Tibial nerve (tissue), 4 donors: Measurements from ENCODE around the gene ALX4. TPM values are rescaled to one million over a fixed set of nuclear protein-coding genes. Genes with fewer than 3 reads are reported as not detected.

Source experiments
- DNase-seq, 2 donors: peaks; one replicate each; pipeline ENCODE4 v3.0.0-alpha.2; 2019; ENCODE audit warnings: low spot score in 2 of 2
- H3K27ac ChIP-seq, 4 donors: fragments of 200-600 bp; sonication (generic) in 3 of 4; one replicate each; pipeline ENCODE4 v1.5.1; 2017 to 2019; ENCODE audit warnings: mild to moderate bottlenecking in 1 of 4
- H3K27me3 ChIP-seq, 2 donors: fragments of 200-600 bp; sonication (generic) in 1 of 2; one replicate each; pipeline versions ENCODE4 v1.5.1 to v1.6.0; 2017 to 2019
- H3K36me3 ChIP-seq, 3 donors: fragments of 200-600 bp; sonication (generic); one replicate each; pipeline ENCODE4 v1.5.1; 2018 to 2019
- H3K4me1 ChIP-seq, 4 donors: fragments of 200-600 bp; sonication (generic) in 3 of 4; one replicate each; pipeline ENCODE4 v1.5.1; 2017 to 2019
- H3K4me3 ChIP-seq, 4 donors: fragments of 200-600 bp; sonication (generic) in 3 of 4; one replicate each; pipeline ENCODE4 v1.5.1; 2017 to 2019; ENCODE audit warnings: mild to moderate bottlenecking in 1 of 4, moderate library complexity in 1 of 4
- H3K9me3 ChIP-seq, 4 donors: fragments of 200-600 bp; sonication (generic) in 3 of 4; one replicate each; pipeline ENCODE4 v1.5.1; 2017 to 2019
- EP300 ChIP-seq, 2 donors: sonication (generic); formaldehyde crosslinking; IDR thresholded peaks; one replicate each; pipeline ENCODE4 v1.6.1; 2017; ENCODE audit warnings: antibody characterized with exemption in 2 of 2, mild to moderate bottlenecking in 1 of 2
- POLR2A ChIP-seq, 2 donors: fragments of 450-650 bp; IDR thresholded peaks; one replicate each; pipeline ENCODE4 v1.6.1; 2017; ENCODE audit warnings: antibody characterized with exemption in 2 of 2, mild to moderate bottlenecking in 2 of 2, moderate library complexity in 2 of 2
- WGBS, 2 donors: methylation state at CpG; one replicate each; pipeline ENCODE4 v1.1.5; 2018; 5-methylcytosine and 5-hydroxymethylcytosine counted together
- total RNA-seq, 4 donors: library from RNA; depleted of rRNA; stranded (reverse); fragments of >200 nt; gene quantifications; one replicate each; pipeline ENCODE4 v1.1.0, GENCODE V29; 2016
- TF ChIP-seq, protein P1 (sequence below), 5 experiments: fragments of 200-600 bp in 3 of 5; fragments of 450-650 bp in 2 of 5; sonication (generic) in 3 of 5; IDR thresholded peaks; one replicate each; pipeline ENCODE4 v1.5.1; 2016 to 2019; ENCODE audit warnings: antibody characterized with exemption in 5 of 5, mild to moderate bottlenecking in 3 of 5, moderate library complexity in 2 of 5

The ALX4 gene
- total RNA-seq, 4 donors from 2014 or later = under 0.01 to 0.30 (median 0.22) TPM; not detected in 1

DNA sequence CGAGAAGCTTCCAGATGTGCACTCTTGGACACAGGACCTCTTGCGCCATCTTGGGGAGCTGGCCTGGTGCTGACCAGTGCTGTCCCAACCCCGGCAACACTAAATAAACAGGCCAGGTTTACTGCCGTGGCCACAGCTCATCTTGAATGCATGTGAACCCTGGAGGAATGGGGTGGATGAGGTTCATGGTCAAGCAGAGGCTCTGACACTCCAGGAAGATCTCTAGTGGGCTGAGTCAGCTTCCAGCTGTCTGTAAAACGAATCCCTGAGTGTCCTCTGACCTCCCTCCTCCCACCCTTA lies 51.8 kb downstream of the ALX4 start:
- H3K4me3 ChIP-seq = no peak overlapping the region
- no peak overlapping the region for H3K27ac ChIP-seq
- H3K27me3 ChIP-seq = no peaks in the 10 kb centered on the region
- H3K36me3 ChIP-seq = no peaks in the 10 kb centered on the region
- WGBS, 2 donors = 49 to 54% methylated on average over 5 of the region's 5 CpGs
- H3K4me1 ChIP-seq = peaks cover 0 to 6% (median 0%) of the 10 kb centered on the region in 4 donors
- H3K9me3 ChIP-seq = peaks cover 0 to 7% (median 3%) of the 10 kb centered on the region in 4 donors
- no peak for DNase-seq
- TF ChIP-seq EP300 (IDR thresholded peaks at IDR 0.05) (no peak), POLR2A (IDR thresholded peaks at IDR 0.05) (no peak)
- TF ChIP-seq, protein P1, sequence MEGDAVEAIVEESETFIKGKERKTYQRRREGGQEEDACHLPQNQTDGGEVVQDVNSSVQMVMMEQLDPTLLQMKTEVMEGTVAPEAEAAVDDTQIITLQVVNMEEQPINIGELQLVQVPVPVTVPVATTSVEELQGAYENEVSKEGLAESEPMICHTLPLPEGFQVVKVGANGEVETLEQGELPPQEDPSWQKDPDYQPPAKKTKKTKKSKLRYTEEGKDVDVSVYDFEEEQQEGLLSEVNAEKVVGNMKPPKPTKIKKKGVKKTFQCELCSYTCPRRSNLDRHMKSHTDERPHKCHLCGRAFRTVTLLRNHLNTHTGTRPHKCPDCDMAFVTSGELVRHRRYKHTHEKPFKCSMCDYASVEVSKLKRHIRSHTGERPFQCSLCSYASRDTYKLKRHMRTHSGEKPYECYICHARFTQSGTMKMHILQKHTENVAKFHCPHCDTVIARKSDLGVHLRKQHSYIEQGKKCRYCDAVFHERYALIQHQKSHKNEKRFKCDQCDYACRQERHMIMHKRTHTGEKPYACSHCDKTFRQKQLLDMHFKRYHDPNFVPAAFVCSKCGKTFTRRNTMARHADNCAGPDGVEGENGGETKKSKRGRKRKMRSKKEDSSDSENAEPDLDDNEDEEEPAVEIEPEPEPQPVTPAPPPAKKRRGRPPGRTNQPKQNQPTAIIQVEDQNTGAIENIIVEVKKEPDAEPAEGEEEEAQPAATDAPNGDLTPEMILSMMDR (IDR thresholded peaks at IDR 0.05) = no peak

DNA sequence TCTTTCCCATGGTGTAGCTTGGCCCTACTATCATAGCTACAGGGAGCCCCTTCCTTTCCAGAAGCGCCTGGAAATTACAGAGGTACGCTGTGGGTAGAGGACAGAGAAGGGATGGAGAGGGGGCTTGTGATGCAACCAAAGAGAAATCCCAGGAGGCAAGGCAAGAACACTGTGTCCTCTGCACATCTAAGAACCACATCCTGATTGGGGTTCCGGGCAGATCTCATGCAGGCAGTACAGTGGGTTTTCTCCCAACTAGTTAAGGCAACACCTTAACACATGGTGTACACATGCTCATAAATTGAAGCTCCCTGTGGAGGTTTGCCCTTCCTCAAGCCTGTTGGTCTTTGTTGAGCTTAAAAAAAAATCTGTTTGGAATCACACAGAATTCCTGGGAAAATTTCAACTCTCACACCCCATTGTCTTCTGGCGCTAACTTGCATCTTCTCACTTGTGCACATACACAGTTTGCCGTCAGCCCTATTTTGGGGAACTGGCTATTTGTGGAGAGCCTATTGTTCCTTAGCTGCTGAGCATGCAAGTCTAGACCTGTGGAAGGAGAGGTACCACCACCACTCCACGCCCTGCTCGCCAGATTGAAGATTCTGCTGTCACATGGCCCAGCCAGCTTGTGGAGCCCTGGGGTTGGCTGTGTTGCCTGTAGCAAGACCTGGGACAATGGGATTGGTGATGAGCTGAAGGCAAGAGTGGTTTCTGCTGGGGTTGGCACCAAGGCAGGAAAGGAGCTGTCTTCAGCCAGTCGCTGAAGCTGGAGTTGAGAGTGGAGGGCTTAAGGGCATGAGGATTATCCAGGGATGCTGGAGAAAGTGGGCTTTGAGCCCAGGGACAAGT lies 52.4 kb downstream of the ALX4 start:
- H3K4me1 ChIP-seq = peaks cover 0 to 6% (median 0%) of the 10 kb centered on the region in 4 donors
- no peak for DNase-seq
- H3K27me3 ChIP-seq = no peaks in the 10 kb centered on the region
- H3K4me3 ChIP-seq = no peak overlapping the region
- WGBS, 2 donors = 89 to 94% methylated on average over 8 of the region's 8 CpGs
- peaks cover 0 to 12% (median 8%) of the 10 kb centered on the region in 4 donors for H3K9me3 ChIP-seq
- H3K36me3 ChIP-seq = no peaks in the 10 kb centered on the region
- TF ChIP-seq POLR2A (IDR thresholded peaks at IDR 0.05) (no peak), EP300 (IDR thresholded peaks at IDR 0.05) (no peak)
- TF ChIP-seq, protein P1 (IDR thresholded peaks at IDR 0.05) = no peak
- H3K27ac ChIP-seq = no peak overlapping the region

DNA sequence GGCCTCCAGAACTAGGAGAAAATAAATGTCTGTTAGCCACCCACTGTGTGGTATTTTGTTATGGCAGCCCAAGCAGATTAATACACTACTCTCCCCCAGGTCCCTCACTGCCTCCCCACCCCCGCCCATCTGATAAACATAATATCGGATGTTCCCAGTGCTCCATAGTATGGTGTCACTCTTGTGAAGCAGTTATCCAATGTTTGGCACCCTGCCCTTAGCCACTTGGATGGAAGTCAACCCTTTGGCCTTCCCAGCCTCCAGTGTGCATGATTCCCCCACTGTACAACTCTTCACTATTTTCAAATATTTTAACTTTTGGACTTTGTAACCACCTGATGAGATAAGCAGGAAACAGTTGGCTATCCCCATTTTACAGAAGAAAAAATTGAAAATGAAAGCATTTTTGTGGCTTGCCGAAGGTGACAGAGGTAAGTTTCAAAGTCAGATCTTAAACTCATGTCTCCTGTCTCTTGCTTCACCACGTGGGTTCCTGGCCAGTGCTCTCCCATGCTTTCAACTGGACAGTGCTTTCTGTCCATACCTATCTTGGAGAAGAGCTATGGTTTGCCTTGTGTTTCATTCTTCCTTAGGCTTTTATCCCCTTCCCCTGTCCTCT lies 53.2 kb downstream of the ALX4 start:
- Histone ChIP-seq H3K4me3 (no peak overlapping the region), H3K9me3 (peaks cover 0 to 20% (median 8%) of the 10 kb centered on the region in 4 donors), H3K36me3 (no peaks in the 10 kb centered on the region), H3K27ac (no peak overlapping the region), H3K4me1 (peaks cover 0 to 6% (median 0%) of the 10 kb centered on the region in 4 donors), H3K27me3 (no peaks in the 10 kb centered on the region)
- no peak for TF ChIP-seq EP300 (IDR thresholded peaks at IDR 0.05)
- no peak for TF ChIP-seq POLR2A (IDR thresholded peaks at IDR 0.05)
- TF ChIP-seq, protein P1 (IDR thresholded peaks at IDR 0.05) = no peak
- no peak for DNase-seq
- 75 to 83% methylated on average over 4 of the region's 4 CpGs for WGBS, 2 donors

DNA sequence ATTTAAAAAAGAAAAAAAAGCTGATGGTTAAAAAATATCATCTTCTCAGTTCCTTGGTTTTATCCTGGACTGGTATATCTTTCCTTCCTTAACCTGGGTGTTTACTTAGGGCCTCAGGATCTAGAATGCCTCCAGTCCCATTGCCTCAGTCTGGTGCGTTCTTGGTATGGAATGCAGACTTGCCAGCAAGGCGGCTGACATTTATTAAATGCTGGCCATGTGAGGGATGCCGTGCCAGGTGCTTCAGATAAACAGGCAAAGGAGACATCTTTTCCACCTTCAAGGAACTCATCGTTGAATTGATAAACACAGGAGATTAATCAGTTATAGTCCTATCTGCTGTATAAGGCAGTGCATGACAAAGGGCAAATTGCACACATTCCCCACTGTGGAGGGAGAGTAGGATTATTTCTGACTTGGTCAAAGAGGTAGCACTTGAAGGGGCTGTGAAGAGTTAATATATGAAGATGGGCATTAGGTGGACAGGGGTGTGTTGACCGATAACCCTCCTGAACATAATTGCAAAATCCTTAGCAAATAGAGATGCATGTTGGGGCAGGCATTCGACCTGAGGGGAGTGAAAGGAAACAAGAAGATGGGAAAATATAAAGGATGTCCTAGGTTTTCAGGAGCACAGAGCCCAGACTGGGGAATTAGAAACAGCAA lies 54.4 kb downstream of the ALX4 start:
- no peak for DNase-seq
- no peaks in the 10 kb centered on the region for H3K27me3 ChIP-seq
- TF ChIP-seq EP300 (IDR thresholded peaks at IDR 0.05) (no peak), POLR2A (IDR thresholded peaks at IDR 0.05) (no peak)
- TF ChIP-seq, protein P1 (IDR thresholded peaks at IDR 0.05) = no peak
- no peaks in the 10 kb centered on the region for H3K36me3 ChIP-seq
- no peak overlapping the region for H3K4me3 ChIP-seq
- no peak overlapping the region for H3K27ac ChIP-seq
- 81 to 88% methylated on average over 6 of the region's 6 CpGs for WGBS, 2 donors
- peaks cover 0 to 6% (median 0%) of the 10 kb centered on the region in 4 donors for H3K4me1 ChIP-seq
- H3K9me3 ChIP-seq = peaks cover 0 to 20% (median 8%) of the 10 kb centered on the region in 4 donors
